HG03097 (cell line): Measurements from ENCODE around the gene CA10.

Experiments used
- ATAC-seq: cut with Tn5 transposase; IDR thresholded peaks from one replicate; pipeline ENCODE4 v1.9.1; 2021; ENCODE audit not compliant: unreplicated experiment, low FRiP score

Gene CA10

DNA sequence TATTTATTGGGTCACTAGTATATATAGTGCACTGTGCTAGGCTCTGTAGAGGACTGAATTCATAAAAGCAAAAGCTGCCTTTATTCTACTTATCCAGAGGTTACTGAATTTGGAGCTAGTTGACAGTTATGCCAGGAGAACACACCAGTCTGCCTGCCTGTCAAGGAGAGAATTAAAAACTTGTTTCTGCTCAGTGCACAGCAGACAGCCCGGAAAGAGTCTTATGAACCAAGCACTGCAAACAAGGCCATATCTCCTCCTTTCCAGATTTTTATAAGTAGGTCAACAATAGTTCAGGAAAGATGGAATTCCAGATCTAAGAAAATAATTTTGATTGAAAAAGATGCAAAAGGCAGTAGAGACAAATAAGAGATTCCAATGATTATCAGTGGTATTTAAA is 267.8 kb downstream of the CA10 start:
- ATAC-seq, result no peak

GRCh38 chr17:51888816-51889215 is 269.7 kb downstream of the CA10 start:
- ATAC-seq, result no peak

- no peak for ATAC-seq
Observed at GRCh38 chr17:51876986-51877385, 281.5 kb downstream of the CA10 start.

GRCh38 chr17:51873302-51873701 is 285.2 kb downstream of the CA10 start:
- no peak for ATAC-seq

DNA sequence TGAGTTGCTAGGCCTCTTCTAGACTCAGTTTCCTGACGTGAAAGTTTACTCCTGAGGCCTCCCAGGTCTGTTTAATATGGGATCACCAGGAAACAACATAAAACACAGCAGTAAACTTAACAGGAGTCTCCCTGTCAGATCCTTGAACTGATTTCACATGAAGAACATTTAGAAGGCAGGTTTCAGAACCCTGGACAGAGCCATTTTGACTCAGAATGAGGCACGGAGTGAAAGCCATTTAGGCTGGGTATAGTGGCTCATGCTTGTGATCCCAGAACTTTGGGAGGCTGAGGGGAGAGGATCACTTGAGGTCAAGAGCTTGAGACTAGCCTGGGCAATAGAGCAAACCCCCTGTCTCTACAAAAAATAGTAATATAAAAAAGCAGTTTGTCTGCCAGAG is 289.1 kb downstream of the CA10 start:
- ATAC-seq, result no peak

DNA sequence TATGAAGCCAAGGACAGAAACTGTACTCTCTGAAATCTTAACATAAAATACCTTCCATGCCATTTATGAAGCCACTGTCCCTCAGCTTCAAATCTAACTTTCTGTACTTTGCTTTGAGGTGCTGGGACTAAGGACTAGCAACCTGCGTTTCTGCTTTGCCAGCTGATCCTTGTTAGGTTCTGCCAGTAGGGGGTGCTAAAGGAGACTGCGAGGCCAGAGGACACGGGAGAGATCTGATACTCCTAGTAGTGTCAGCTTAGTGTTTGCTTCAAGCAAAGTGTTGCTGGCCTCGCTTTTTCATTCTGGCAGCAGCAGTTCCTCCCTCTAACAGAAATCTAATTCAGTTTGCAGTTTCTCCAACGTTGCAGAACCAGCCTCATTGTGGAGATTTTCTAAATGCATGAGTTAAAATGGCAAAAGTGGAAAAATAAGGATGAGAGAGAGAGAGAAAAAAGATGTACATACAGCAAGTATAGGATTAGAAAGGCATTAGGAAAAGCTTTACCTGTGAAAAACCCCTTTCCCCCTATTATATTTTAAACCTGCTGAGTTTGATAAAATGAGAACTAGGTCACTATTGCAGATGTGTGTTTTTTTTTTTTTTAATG is 297.5 kb downstream of the CA10 start:
- no peak for ATAC-seq

DNA sequence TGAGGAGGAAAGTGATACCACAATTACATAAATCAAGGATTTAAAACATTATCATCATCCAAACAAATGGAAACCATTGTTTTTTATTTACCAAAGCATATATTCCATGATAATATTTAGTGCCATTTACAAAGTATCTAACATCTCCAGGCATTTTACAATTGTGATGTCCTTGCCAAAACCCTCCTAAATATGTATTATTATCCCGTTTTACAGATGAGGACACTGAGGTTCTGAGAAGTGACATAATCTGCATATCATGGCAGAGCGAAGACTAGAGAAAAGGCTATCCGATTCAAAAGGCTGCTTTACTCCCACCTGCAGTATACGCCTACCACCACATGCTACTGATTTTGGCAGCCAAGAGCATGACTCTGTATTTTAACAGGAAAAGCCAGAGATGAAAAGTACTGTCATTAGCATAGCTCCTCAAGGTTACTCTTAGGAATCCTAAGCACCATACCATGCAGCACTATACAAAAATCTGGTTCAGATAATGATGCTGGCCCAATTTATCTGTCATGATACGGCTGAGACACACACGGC is 301.4 kb downstream of the CA10 start:
- ATAC-seq, result no peak

GRCh38 chr17:51855806-51856205 is 302.7 kb downstream of the CA10 start:
- no peak for ATAC-seq

DNA sequence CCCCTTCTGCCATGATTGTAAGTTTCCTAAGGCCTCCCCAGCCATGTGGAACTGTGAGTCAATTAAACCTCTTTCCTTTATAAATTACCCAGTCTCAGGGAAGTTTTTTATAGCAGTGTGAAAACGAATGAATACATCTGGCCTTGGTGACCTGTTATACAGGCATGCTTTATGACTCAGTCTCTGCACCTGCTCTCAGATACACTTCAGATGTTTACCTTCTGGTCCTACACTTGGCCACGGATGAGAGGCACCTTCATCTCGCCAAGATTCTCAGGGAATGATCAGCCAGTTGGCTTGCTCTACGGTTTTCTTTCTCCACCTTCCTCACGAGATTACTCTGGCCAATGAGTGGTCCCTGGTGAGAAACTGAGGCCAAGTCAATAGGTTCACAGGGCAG is 304.7 kb downstream of the CA10 start:
- ATAC-seq, result no peak

- ATAC-seq, result no peak
Observed at GRCh38 chr17:51852603-51853002, 305.9 kb downstream of the CA10 start.

- ATAC-seq, result no peak
Observed at GRCh38 chr17:51850201-51850600, 308.3 kb downstream of the CA10 start.

- no peak for ATAC-seq
Observed at GRCh38 chr17:51848451-51848850, 310.1 kb downstream of the CA10 start.

- ATAC-seq, result no peak
Observed at GRCh38 chr17:51846566-51846965, 311.9 kb downstream of the CA10 start.

DNA sequence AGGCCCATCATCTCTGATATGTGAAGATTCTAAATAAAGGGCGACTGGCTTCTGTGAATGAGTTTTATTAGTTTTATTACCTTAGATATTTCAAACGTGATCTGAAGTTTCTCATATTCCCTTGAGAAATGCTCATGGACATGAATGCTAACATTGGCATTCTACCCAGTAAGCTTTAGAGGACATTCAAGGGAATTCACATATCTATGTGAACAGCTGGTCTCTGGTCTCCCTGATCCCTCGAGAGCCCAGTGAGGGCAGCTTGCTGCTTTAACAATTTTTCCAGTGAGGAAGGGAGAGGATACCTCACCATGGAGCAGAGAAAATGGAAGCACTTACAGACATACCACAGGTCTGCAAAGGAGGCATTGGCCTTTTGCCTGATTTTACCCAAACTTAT is 312.7 kb downstream of the CA10 start:
- ATAC-seq, result no peak

- no peak for ATAC-seq
Observed at GRCh38 chr17:51842763-51843162, 315.8 kb downstream of the CA10 start.

DNA sequence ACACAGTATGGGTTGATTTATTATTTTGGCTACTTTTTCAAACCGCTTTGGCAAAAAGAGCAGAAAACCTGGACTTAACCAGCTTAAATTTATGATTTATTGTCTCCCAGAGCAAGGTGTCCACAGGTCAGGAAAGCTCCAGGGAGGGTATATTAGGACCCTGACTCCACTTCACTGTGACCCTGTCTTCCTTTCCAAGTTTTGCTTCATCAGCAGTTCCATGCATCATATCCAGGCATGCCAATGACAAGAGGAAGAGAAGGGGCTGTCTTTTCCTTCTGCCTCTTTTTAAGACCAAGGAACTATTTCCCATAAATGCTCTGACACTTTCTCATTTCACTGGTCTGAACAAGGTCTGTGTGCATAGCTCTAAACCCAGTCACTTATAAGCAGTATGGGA is 316.8 kb downstream of the CA10 start:
- no peak for ATAC-seq

GRCh38 chr17:51840688-51841087 is 317.8 kb downstream of the CA10 start:
- ATAC-seq, result no peak

- ATAC-seq, result no peak
Observed at GRCh38 chr17:51833620-51834019, 324.9 kb downstream of the CA10 start.

DNA sequence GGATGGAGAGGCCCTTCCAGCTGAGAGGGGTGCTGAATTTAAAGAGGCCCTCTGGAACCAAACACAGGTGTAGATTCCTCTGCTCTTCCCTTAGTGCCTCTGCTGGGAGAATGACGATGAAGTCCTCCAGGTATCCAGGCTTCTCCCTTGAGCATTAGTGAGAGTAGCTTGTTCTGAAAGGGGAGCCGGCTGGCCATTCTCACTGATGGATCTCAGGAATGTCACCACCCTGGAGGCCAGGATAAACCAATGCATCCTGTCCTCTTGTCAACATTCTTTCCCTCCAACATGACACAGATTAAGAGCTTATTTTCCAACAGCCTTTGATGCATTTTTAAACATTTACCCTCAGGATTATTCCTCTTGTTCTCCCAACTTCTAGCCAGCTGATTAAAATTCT is 325.5 kb downstream of the CA10 start:
- ATAC-seq, result no peak

DNA sequence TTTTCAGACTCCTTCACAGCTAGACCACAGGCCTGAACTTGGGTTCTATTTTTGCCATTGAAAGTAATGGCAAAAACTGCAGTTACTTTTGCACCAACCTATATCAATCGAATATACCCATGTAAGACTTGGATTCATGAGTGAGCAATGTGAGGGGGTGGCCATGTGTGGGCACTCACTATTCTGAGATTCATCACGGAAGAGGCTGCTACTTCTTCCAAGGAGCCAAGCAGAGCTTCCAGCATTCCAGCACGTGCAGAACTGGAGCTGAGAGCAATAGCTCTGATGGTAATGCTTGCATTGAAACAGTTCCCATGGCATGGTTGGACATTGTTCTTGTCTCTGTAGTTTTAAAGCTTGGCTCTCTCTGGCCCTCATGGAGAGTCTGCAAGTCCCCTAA is 327.6 kb downstream of the CA10 start:
- no peak for ATAC-seq

GRCh38 chr17:51830451-51830850 is 328.1 kb downstream of the CA10 start:
- no peak for ATAC-seq

- ATAC-seq, result no peak
Observed at GRCh38 chr17:51828901-51829300, 329.6 kb downstream of the CA10 start.

DNA sequence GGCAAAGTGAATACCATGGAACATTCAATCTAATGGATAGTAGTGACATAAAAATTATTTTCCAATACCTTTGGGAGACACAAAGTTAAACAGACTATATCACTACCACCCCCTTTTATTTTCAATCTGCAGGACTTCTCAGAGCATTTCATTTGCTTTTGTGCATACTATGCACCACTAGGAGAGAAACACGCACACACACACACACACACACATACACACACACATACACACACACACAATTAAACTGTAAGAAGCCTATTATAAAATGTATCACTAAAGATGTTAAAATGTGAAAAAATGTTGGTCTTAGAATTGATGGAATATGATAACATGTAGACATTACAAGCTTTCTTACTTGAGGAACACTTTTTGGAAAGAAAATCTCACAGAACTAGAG is 331.4 kb downstream of the CA10 start:
- no peak for ATAC-seq
